H1 (cell line): ENCODE data around the gene APOBEC3H. TPM values are rescaled to one million over a fixed set of nuclear protein-coding genes. Genes with fewer than 3 reads are reported as not detected.

Experiments used
- CTCF ChIA-PET: fragments of 300-600 bp; sonication (Branson Sonifier 250); formaldehyde crosslinking; loops from one replicate; lab custom pipeline; 2021; ENCODE audit not compliant: partially characterized antibody; lab: Charles Lee
- POLR2A ChIA-PET: fragments of 300-600 bp; sonication (Branson Sonifier 250); formaldehyde crosslinking; loops from one replicate; lab custom pipeline; 2021; ENCODE audit warnings: inconsistent platforms; ENCODE audit not compliant: partially characterized antibody; lab: Charles Lee
- DNase-seq, 2 experiments: peaks; one replicate each; pipeline versions ENCODE4 v3.0.0 to v3.0.0-alpha.2; 2010 to 2022; ENCODE audit warnings: low spot score in 2 of 2, low read depth in 1 of 2, mixed read lengths in 1 of 2
- FAIRE-seq: peaks from 2 replicates; lab custom pipeline; 2011; peaks lifted over from hg19 to GRCh38; lab: Jason Lieb, UNC
- H2AFZ ChIP-seq: 2 replicates; pipeline ENCODE4 v1.8.1; 2012; ENCODE audit warnings: low read length, inconsistent platforms
- H2AK5ac ChIP-seq: 2 replicates; pipeline ENCODE4 v1.6.1; 2013; ENCODE audit warnings: low read depth, low read length
- H2BK120ac ChIP-seq: replicated peaks from 2 replicates; pipeline ENCODE3; 2013; ENCODE audit warnings: low read depth, low read length, inconsistent platforms
- H2BK12ac ChIP-seq: 2 replicates; pipeline ENCODE4 v1.6.1; 2013; ENCODE audit warnings: low read depth, low read length
- H2BK15ac ChIP-seq: 2 replicates; pipeline ENCODE4 v1.6.1; 2013; ENCODE audit warnings: low read length
- H2BK20ac ChIP-seq: 2 replicates; pipeline ENCODE4 v1.6.1; 2013; ENCODE audit warnings: low read length
- H2BK5ac ChIP-seq: 2 replicates; pipeline ENCODE4 v1.6.1; 2013; ENCODE audit warnings: low read depth, low read length
- H3K14ac ChIP-seq: 2 replicates; pipeline ENCODE4 v1.6.1; 2013; ENCODE audit warnings: inconsistent platforms; ENCODE audit not compliant: insufficient read length
- H3K18ac ChIP-seq: 2 replicates; pipeline ENCODE4 v1.6.1; 2013; ENCODE audit warnings: low read length; ENCODE audit errors: extremely low read depth
- H3K23ac ChIP-seq: 2 replicates; pipeline ENCODE4 v1.6.1; 2013; ENCODE audit warnings: inconsistent platforms; ENCODE audit not compliant: insufficient read length
- H3K23me2 ChIP-seq: 2 replicates; pipeline ENCODE4 v1.6.1; 2013; ENCODE audit warnings: low read depth, low read length
- H3K27ac ChIP-seq: 2 replicates; pipeline ENCODE4 v1.6.1; 2011; ENCODE audit warnings: low read depth, low read length, inconsistent platforms
- H3K27me3 ChIP-seq, 4 experiments: replicated peaks in 1 of 4; 1 replicate in 1 of 4; 2 replicates in 3 of 4; pipeline versions ENCODE4 v1.6.1 to v1.8.1; 2011 to 2013; ENCODE audit warnings: low read length in 3 of 4, mild to moderate bottlenecking in 3 of 4, inconsistent platforms in 2 of 4, mixed read lengths in 2 of 4, moderate library complexity in 1 of 4; ENCODE audit not compliant: control insufficient read depth in 3 of 4, insufficient read depth in 3 of 4; ENCODE audit errors: extremely low read depth in 1 of 4
- H3K36me3 ChIP-seq, 4 experiments: 2 replicates each; pipeline versions ENCODE4 v1.6.1 to v1.8.1; 2011 to 2013; ENCODE audit warnings: mild to moderate bottlenecking in 4 of 4, low read length in 3 of 4, moderate library complexity in 2 of 4, control low read depth in 1 of 4, inconsistent platforms in 1 of 4; ENCODE audit not compliant: insufficient read depth in 4 of 4, control insufficient read depth in 2 of 4
- H3K4ac ChIP-seq: replicated peaks from 2 replicates; pipeline ENCODE3; 2013; ENCODE audit warnings: low read length, low read depth, mixed read lengths, inconsistent platforms; ENCODE audit not compliant: insufficient read length
- H3K4me1 ChIP-seq, 4 experiments: replicated peaks in 1 of 4; 1 replicate in 1 of 4; 2 replicates in 3 of 4; pipeline versions ENCODE4 v1.6.1 to v1.8.1; 2011 to 2013; ENCODE audit warnings: low read length in 3 of 4, inconsistent platforms in 2 of 4, mixed read lengths in 1 of 4; ENCODE audit not compliant: insufficient read depth in 4 of 4, control insufficient read depth in 3 of 4
- H3K4me2 ChIP-seq, 2 experiments: 2 replicates each; pipeline versions ENCODE4 v1.6.1 to v1.8.1; 2011 to 2013; ENCODE audit warnings: low read depth in 2 of 2, low read length in 2 of 2, control low read depth in 1 of 2, inconsistent platforms in 1 of 2, mild to moderate bottlenecking in 1 of 2; ENCODE audit not compliant: insufficient read depth in 1 of 2
- H3K4me3 ChIP-seq, 4 experiments: fragments of 200-600, 300-600 bp in 1 of 4; sonication (generic), shearing (Covaris generic), sonication (Bioruptor Twin) in 1 of 4; 2 replicates each; pipeline versions ENCODE4 v1.5.1 to v1.8.1; 2011 to 2016; ENCODE audit warnings: low read length in 4 of 4, low read depth in 3 of 4, control low read depth in 2 of 4, inconsistent platforms in 2 of 4, mild to moderate bottlenecking in 2 of 4, mixed read lengths in 1 of 4, moderate library complexity in 1 of 4; ENCODE audit not compliant: insufficient read depth in 2 of 4; ENCODE audit errors: extremely low read depth in 1 of 4
- H3K56ac ChIP-seq: replicated peaks from 2 replicates; pipeline ENCODE3; 2013; ENCODE audit warnings: low read depth, mild to moderate bottlenecking, mixed read lengths, low read length, inconsistent platforms; ENCODE audit not compliant: insufficient read length
- H3K79me1 ChIP-seq: 2 replicates; pipeline ENCODE4 v1.6.1; 2013; ENCODE audit warnings: low read depth, low read length, control low read depth
- H3K79me2 ChIP-seq, 2 experiments: 2 replicates each; pipeline versions ENCODE4 v1.6.1 to v1.8.1; 2012 to 2013; ENCODE audit warnings: low read length in 2 of 2, mild to moderate bottlenecking in 2 of 2, inconsistent platforms in 1 of 2; ENCODE audit not compliant: insufficient read depth in 2 of 2, control insufficient read depth in 1 of 2
- H3K9ac ChIP-seq, 4 experiments: replicated peaks in 1 of 4; 1 replicate in 1 of 4; 2 replicates in 3 of 4; pipeline versions ENCODE4 v1.6.1 to v1.8.1; 2011 to 2013; ENCODE audit warnings: low read depth in 3 of 4, low read length in 3 of 4, control low read depth in 2 of 4, mild to moderate bottlenecking in 2 of 4, moderate library complexity in 2 of 4, inconsistent platforms in 1 of 4; ENCODE audit errors: extremely low read depth in 1 of 4
- H3K9me3 ChIP-seq, 2 experiments: 2 replicates each; pipeline versions ENCODE4 v1.6.1 to v1.8.1; 2012 to 2013; ENCODE audit warnings: mild to moderate bottlenecking in 2 of 2, moderate library complexity in 2 of 2, control low read depth in 1 of 2, inconsistent platforms in 1 of 2, low read depth in 1 of 2, low read length in 1 of 2, mixed read lengths in 1 of 2; ENCODE audit not compliant: insufficient read depth in 2 of 2
- H4K20me1 ChIP-seq, 2 experiments: replicated peaks in 1 of 2; 2 replicates each; pipeline versions ENCODE3 to v1.8.1; 2011 to 2013; ENCODE audit warnings: inconsistent platforms in 2 of 2, low read length in 2 of 2, mild to moderate bottlenecking in 1 of 2; ENCODE audit not compliant: insufficient read depth in 2 of 2, control insufficient read depth in 1 of 2
- H4K5ac ChIP-seq: 2 replicates; pipeline ENCODE4 v1.6.1; 2013; ENCODE audit warnings: low read length, low read depth, mixed read lengths, inconsistent platforms; ENCODE audit not compliant: insufficient read length
- H4K8ac ChIP-seq: 2 replicates; pipeline ENCODE4 v1.8.0; 2013; ENCODE audit warnings: mild to moderate bottlenecking, moderate library complexity, low read length, inconsistent platforms; ENCODE audit not compliant: insufficient read depth; ENCODE audit errors: extremely low read depth
- H4K91ac ChIP-seq: replicated peaks from 2 replicates; pipeline ENCODE3; 2013; ENCODE audit warnings: low read length, mixed read lengths, inconsistent platforms; ENCODE audit not compliant: insufficient read length
- CEBPB ChIP-seq: IDR thresholded peaks from 2 replicates; pipeline ENCODE4 v1.6.1; 2012; ENCODE audit warnings: low read depth, low read length
- WGBS, 2 experiments: shearing (Covaris generic) in 1 of 2; methylation state at CpG; one replicate each; pipeline versions ENCODE4 v1.1.6 to v1.1.7; 2013 to 2015; ENCODE audit warnings: low lambda C conversion rate in 2 of 2, mixed read lengths in 2 of 2, inconsistent platforms in 1 of 2, low coverage in 1 of 2, missing lambda C conversion rate in 1 of 2; ENCODE audit not compliant: insufficient replicate concordance in 2 of 2, insufficient coverage in 1 of 2, insufficient read length in 1 of 2; ENCODE audit errors: extremely low coverage in 1 of 2, missing lambda C conversion rate in 1 of 2; 5-methylcytosine and 5-hydroxymethylcytosine counted together
- polyA plus RNA-seq, 7 experiments: library from polyadenylated mRNA; depleted of rRNA in 3 of 7; stranded (reverse) in 5 of 7; unstranded in 2 of 7; fragments of >200 nt in 5 of 7; fragments of 200-250 nt in 2 of 7; gene quantifications; 1 replicate in 5 of 7; 2 replicates in 1 of 7; 4 replicates in 1 of 7; pipeline versions ENCODE4 v1.2.1 to v1.2.3, GENCODE V29; 2011 to 2013; ENCODE audit warnings: missing spikeins in 2 of 7, mixed read lengths in 2 of 7
- total RNA-seq: library from RNA; stranded (reverse); fragmentation: NEBNext Ultra II Directional; extraction: Animal tissue kit (Norgen Biotek cat#: 25700); gene quantifications from 2 replicates; pipeline ENCODE4 v1.2.1, GENCODE V29; 2021
- TF ChIP-seq, protein P1 (sequence below): IDR thresholded peaks from 2 replicates; pipeline ENCODE4 v1.6.1; 2012; ENCODE audit warnings: inconsistent platforms

Gene APOBEC3H
- total and polyA plus RNA-seq, 2 of the 8 experiments (the other 6 are each of a cell fraction or from before 2014, with no cell fraction given), result 0.47 to 0.56 TPM

GRCh38 chr22:39087881-39088684 is 9.0 kb upstream of the APOBEC3H start:
- H3K4me2 ChIP-seq, result peak overlapping the region; percentile 39 to 46; a peak in 2 of 4 replicates
- H2BK12ac ChIP-seq, result peak overlapping the region; percentile 99; the same call in 1 of the 2 replicates
- H3K18ac ChIP-seq, result peak overlapping the region; percentile 88
- H3K9ac ChIP-seq, result peak overlapping the region in 1 of 4 experiments; percentile 44; a peak in 3 of 7 replicates
- H3K23me2 ChIP-seq, result peaks cover 2% of the 10 kb centered on the region; the same call in 1 of the 2 replicates
- H3K56ac ChIP-seq, result no peak overlapping the region
- H4K91ac ChIP-seq, result peak overlapping the region; percentile 99
- peaks cover 0 to 9% (median 6%) of the 10 kb centered on the region in 4 experiments; a peak in 6 of 7 replicates for H3K4me1 ChIP-seq
- peak overlapping the region; percentile 66; the same call in 1 of the 2 replicates for H2BK5ac ChIP-seq
- H3K4me3 ChIP-seq, result no peak overlapping the region
- H3K9me3 ChIP-seq, result no peaks in the 10 kb centered on the region
- no peak overlapping the region for H3K23ac ChIP-seq
- H4K5ac ChIP-seq, result peak overlapping the region; percentile 85
- 63% methylated on average over 17 of the region's 18 CpGs; no CpG with 5 or more reads in 1 of the 2 experiments for WGBS, 2 experiments
- peak in 1 of 2 experiments; percentile 81 for DNase-seq
- no peak for FAIRE-seq
- H3K4ac ChIP-seq, result peak overlapping the region; percentile 85
- no peak overlapping the region for H3K14ac ChIP-seq
- H3K79me2 ChIP-seq, result no peaks in the 10 kb centered on the region
- peaks cover 0 to 2% (median 0%) of the 10 kb centered on the region in 4 experiments; a peak in 2 of 7 replicates for H3K27me3 ChIP-seq
- CTCF ChIA-PET, result interaction anchor here (1.1 to 1.6 kb wide), 4 partner anchors 21 to 218 kb away, joined by 3 to 4 read pairs (median 3); no protein-coding TSS in a partner anchor
- H2BK120ac ChIP-seq, result peak overlapping the region; percentile 72
- peak overlapping the region; percentile 100 for H2AK5ac ChIP-seq
- H4K8ac ChIP-seq, result peak overlapping the region; percentile 94
- POLR2A ChIA-PET, result interaction anchor here (1.1 to 2.0 kb wide), 4 partner anchors 11 to 231 kb away, joined by 3 to 8 read pairs (median 5); partner anchors contain the start of gene RPL3
- peak overlapping the region; percentile 100 for H2BK15ac ChIP-seq
- H4K20me1 ChIP-seq, result peaks cover 0 to 2% of the 10 kb centered on the region in 2 experiments
- H2BK20ac ChIP-seq, result peak overlapping the region; percentile 86; the same call in 1 of the 2 replicates
- TF ChIP-seq, protein P1, sequence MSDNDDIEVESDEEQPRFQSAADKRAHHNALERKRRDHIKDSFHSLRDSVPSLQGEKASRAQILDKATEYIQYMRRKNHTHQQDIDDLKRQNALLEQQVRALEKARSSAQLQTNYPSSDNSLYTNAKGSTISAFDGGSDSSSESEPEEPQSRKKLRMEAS, result peak; percentile 41; the same call in 1 of the 2 replicates
- no peak for TF ChIP-seq CEBPB
- H3K27ac ChIP-seq, result no peak overlapping the region
- peak overlapping the region; percentile 85; the same call in 1 of the 2 replicates for H2AFZ ChIP-seq
- H3K79me1 ChIP-seq, result no peaks in the 10 kb centered on the region
- H3K36me3 ChIP-seq, result no peaks in the 10 kb centered on the region
